Measurements from ENCODE around the gene LMO7.
"Not testable (repeated sequence)": the region's sequence is repeated elsewhere in the genome, so short reads cannot be mapped to it uniquely, and the experiment has no call there.

LMO7 gene

DNA sequence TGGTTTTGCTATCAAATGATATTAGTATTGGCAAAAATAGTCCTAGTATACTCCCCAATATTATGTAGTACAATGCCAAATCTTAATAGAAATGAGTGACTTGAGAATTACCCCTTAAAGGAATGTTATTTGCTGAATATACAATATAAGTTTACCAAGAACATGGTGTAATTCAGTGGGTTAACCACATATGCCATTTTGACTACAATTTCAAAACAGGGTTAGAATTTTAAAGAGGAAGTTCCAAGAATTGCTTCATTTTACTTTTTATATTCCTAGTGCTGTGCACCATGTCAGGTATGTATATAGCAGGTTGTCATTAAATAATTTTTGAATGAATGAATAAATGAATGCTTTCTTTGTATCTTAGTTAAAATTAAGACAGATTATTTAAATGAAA, 66.3 kb downstream of the LMO7 start:
- no peak for DNase-seq

GRCh38 chr13:75703769-75704168, 67.6 kb downstream of the LMO7 start:
- no peak for DNase-seq

GRCh38 chr13:75704194-75704926, 68.2 kb downstream of the LMO7 start:
- no peak for DNase-seq

GRCh38 chr13:75704927-75705288, 68.8 kb downstream of the LMO7 start:
- DNase-seq: no peak

- no peak for DNase-seq
Observed at GRCh38 chr13:75705395-75705794, 69.3 kb downstream of the LMO7 start.

GRCh38 chr13:75705908-75706307, 69.8 kb downstream of the LMO7 start:
- no peak for DNase-seq

DNA sequence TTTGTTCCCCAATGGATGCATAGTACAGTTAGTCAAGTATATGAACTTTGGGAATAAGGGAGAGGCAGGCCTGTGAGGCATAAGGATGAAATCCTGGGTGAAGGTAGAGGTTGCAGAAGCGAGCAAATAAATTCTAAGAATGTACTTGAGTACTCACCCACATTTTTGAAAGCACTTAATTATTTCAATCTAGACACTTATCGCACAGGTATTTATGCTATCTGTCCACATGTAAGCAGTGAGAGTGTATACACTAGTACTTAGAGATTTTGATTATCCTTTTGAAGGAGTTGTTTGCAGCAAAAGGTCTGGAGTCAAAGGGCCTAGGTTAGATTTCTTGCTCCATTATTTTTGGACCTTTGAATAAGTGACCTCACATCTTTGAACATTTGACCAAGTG, 77.7 kb downstream of the LMO7 start:
- DNase-seq: no peak

GRCh38 chr13:75715601-75716523, 79.7 kb downstream of the LMO7 start:
- DNase-seq: peak in 2 of 6 experiments; percentile 4 to 9

GRCh38 chr13:75717525-75717924, 81.4 kb downstream of the LMO7 start:
- no peak for DNase-seq

GRCh38 chr13:75721307-75721706, 85.2 kb downstream of the LMO7 start:
- DNase-seq: no peak

DNA sequence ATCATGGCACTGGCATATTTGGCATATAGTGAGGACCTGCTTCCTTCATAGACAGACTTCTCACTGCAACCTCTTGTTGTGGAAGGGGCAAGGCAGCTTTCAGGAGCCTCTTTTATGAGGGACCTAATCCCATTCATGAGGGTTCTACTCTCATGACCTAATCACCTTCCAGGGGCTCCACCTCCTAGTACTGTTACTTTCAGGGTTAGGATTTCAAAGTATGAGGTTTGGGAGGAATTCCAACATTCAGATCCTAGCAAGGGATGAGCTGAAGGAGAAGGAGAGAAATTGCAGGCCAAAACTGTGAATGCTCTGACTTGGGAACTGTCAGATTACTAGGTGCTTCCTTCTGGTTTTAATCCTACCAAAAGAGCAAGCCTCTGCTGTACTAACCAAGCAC, 87.8 kb downstream of the LMO7 start:
- no peak for DNase-seq

DNA sequence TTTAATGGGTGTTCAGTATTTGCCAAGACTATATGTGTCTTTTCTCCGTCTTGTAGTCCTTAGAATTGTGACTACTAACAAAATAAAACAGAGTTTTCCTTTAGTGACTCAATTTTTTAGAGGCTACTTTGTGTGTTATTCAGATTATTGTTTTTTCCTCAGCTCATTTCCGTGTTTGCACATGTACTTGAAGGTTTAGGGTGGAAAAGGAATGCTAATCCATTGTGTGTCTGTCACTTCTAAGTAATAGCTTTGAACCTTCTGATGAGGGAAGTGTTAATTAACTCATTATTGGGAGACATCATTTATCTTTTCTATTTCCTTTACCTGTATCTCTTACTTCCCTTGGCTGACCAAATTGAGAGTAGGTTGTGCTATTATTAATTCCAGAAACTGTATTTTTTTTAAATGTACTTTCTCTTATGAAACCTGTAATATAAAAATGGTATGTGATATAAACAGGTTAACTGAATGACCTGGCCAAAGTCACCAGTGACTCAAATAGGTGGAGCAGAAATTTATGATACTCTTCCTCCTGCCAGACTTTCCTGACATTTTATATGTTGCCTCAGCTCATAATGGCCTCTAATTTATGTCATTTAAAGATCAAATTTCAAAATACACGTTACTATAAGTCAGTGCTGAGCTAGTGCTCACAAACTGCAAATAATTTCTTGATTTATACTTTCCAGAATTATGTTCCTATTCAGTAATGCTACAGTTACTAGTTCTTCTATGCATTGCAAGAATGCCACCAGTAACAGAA, 88.8 kb downstream of the LMO7 start:
- no peak for DNase-seq

DNA sequence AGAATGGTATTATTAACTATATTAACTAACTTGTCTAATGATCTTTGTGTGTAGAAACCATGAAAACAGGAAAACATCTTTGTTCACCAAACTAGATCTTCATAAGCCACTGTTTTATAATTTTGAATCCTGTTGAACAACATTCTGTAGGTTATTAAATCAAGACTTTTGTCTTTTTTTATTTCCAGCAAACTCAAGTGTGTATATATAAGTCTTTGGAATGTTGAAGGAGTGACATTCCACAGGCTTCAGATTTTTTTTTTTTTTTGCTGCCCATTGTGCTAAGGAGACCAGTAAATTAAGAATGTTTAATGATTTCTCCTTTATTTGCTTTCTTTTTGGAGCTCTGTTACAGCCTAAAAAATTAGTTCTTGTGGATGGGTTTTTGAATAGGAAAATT, 89.6 kb downstream of the LMO7 start:
- no peak for DNase-seq

GRCh38 chr13:75726306-75726705, 90.2 kb downstream of the LMO7 start:
- DNase-seq: no peak

DNA sequence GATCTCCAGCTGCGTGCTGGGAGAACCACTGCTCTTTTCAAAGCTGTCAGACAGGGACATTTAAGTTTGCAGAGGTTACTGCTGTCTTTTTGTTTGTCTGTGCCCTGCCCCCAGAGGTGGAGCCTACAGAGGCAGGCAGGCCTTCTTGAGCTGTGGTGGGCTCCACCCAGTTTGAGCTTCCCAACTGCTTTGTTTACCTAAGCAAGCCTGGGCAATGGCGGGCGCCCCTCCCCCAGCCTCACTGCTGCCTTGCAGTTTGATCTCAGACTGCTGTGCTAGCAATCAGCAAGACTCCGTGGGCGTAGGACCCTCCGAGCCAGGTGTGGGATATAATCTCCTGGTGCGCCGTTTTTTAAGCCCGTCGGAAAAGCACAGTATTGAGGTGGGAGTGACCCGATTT, 97.0 kb downstream of the LMO7 start:
- DNase-seq: not testable (repeated sequence)

DNA sequence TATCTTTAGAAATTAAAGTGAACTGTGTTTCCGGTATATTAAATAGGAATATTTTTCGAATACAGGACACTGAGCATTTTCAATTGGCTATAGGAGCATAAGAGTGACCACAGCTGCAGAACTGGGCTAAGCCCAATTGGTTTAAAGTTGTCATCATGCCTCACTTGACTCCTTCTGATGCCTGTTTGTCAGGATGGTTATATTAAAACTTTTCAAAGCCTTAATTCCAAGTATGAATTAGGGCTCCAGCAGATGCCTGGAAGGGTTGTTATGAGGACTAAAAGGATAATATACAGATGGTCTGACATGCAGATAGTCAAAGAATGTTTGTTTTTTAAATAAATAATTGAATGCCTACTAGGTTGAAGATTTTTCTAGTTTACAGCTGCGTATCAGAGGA, 100.0 kb downstream of the LMO7 start:
- DNase-seq: no peak

DNA sequence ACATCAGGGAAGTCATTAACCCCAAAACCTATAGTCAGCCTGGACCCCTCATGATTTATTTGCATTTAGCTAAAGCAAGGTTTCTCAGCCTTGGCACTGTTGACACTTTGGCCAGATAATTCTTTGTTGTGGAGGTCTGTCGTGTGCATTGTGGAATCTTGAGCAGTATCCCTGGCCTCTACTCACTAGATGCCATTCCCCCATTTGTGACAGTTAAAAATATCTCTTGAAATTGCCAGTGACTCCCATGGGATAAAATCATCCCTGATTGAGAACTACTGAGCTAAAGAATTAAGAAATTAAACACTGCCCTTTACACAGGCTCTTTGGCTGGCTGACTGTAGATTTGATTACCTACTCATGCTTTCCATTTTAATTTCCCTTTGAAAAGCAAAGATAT, 102.7 kb downstream of the LMO7 start:
- no peak for DNase-seq

DNA sequence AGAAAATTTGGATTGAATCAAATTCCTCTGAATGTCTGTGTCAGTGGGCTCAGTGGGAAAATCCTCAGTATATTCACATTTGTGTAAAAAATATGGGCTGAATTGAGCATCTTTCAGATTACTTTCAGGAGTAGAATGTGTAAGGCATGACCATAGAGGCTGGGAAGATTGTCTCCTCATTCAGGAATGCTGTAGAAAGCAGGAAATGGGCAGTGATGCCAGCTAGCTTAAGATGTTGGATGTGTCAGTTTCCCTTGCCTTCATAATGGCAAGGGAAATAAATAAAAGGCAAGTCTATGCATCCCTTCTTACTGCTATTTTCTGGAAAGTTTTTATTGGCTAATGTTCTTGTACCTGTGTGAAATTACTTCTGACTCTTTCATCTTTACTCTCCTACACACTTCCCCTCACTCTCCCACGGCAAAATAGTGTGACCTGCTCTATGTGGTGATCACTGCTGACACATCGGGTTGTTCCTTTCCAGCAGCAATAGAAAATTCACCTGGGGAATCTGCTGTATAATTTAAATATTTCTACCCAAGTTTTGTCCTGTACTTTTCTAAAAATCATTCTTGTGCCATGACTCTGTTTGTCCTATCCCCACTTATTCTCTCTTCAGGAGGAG, 103.2 kb downstream of the LMO7 start:
- no peak for DNase-seq

GRCh38 chr13:75740031-75740430, 103.9 kb downstream of the LMO7 start:
- no peak for DNase-seq

- DNase-seq: not testable (repeated sequence)
Observed at GRCh38 chr13:75743072-75743471, 106.9 kb downstream of the LMO7 start.

- DNase-seq: no peak
Observed at GRCh38 chr13:75744127-75744526, 108.0 kb downstream of the LMO7 start.

- DNase-seq: no peak
Observed at GRCh38 chr13:75745387-75745786, 109.3 kb downstream of the LMO7 start.

GRCh38 chr13:75748874-75749273, 112.7 kb downstream of the LMO7 start:
- DNase-seq: no peak
